Measurements from ENCODE around the gene SS18L1.

- TF ChIP-seq POLR2AphosphoS5 (IDR thresholded peaks at IDR 0.05; ENCODE audit: borderline replicate concordance, low read depth, low read length) = no peak
- TF ChIP-seq EZH2 (IDR thresholded peaks at IDR 0.05) = no peak
- TF ChIP-seq FOXP2 (optimal IDR thresholded peaks at IDR 0.05; ENCODE audit: control extremely low read depth, extremely low read length, insufficient read depth) = no peak
Observed at GRCh38 chr20:62217913-62218773, 74.6 kb downstream of the SS18L1 start.

Data from SK-N-MC (cell line).